DMS114 treated with DMSO at 0.1 percent for 48 hours (cell line): ENCODE measurements around the gene LPAR3.

Experiments
- DNase-seq: peaks from one replicate; lab custom pipeline; 2025; ENCODE audit not compliant: unreplicated experiment; lab: John Stamatoyannopoulos, UW

The LPAR3 gene

GRCh38 chr1:84859866-84860265, 33.1 kb downstream of the LPAR3 start:
- DNase-seq, result no peak

- DNase-seq, result no peak
Measured at GRCh38 chr1:84857906-84858305, 35.1 kb downstream of the LPAR3 start.

GRCh38 chr1:84856726-84857270, 36.2 kb downstream of the LPAR3 start:
- no peak for DNase-seq

- DNase-seq, result no peak
Measured at GRCh38 chr1:84855691-84856630, 37.0 kb downstream of the LPAR3 start.

GRCh38 chr1:84855168-84855567, 37.8 kb downstream of the LPAR3 start:
- no peak for DNase-seq

GRCh38 chr1:84853741-84854721, 39.0 kb downstream of the LPAR3 start:
- DNase-seq, result no peak

- DNase-seq, result no peak
Measured at GRCh38 chr1:84851839-84852238, 41.2 kb downstream of the LPAR3 start.

- DNase-seq, result no peak
Measured at GRCh38 chr1:84849357-84849975, 43.5 kb downstream of the LPAR3 start.

- DNase-seq, result no peak
Measured at GRCh38 chr1:84847253-84848250, 45.5 kb downstream of the LPAR3 start.

GRCh38 chr1:84846387-84846786, 46.6 kb downstream of the LPAR3 start:
- DNase-seq, result no peak

- DNase-seq, result no peak
Measured at GRCh38 chr1:84845357-84845756, 47.6 kb downstream of the LPAR3 start.

GRCh38 chr1:84844094-84844493, 48.9 kb downstream of the LPAR3 start:
- no peak for DNase-seq

GRCh38 chr1:84842748-84843231, 50.2 kb downstream of the LPAR3 start:
- DNase-seq, result no peak

- no peak for DNase-seq
Measured at GRCh38 chr1:84841971-84842370, 51.0 kb downstream of the LPAR3 start.

GRCh38 chr1:84840346-84840745, 52.7 kb downstream of the LPAR3 start:
- no peak for DNase-seq

- no peak for DNase-seq
Measured at GRCh38 chr1:84839544-84839943, 53.5 kb downstream of the LPAR3 start.

GRCh38 chr1:84836145-84836544, 56.9 kb downstream of the LPAR3 start:
- DNase-seq, result no peak

GRCh38 chr1:84835169-84835568, 57.8 kb downstream of the LPAR3 start:
- no peak for DNase-seq

GRCh38 chr1:84834419-84835064, 58.5 kb downstream of the LPAR3 start:
- DNase-seq, result no peak
